Thymus (tissue), 11 donors: ENCODE measurements around the gene ISG15. TPM values are rescaled to one million over a fixed set of nuclear protein-coding genes. Genes with fewer than 3 reads are reported as not detected.
"Not testable (repeated sequence)": the region's sequence is repeated elsewhere in the genome, so short reads cannot be mapped to it uniquely, and the experiment has no call there.

Experiments
- DNase-seq, 9 donors: peaks; one replicate each; pipeline ENCODE4 v3.0.0-alpha.2; 2013; ENCODE audit warnings: low spot score in 9 of 9, low read depth in 6 of 9, missing footprints in 1 of 9
- H3K27ac ChIP-seq, 2 donors: one replicate each; pipeline ENCODE4 v1.5.1; 2013; ENCODE audit warnings: control low read depth in 1 of 2, low read depth in 1 of 2, low read length in 1 of 2, mild to moderate bottlenecking in 1 of 2, moderate library complexity in 1 of 2
- H3K27me3 ChIP-seq, 2 donors: one replicate each; pipeline ENCODE4 v1.5.1; 2013; ENCODE audit warnings: low read length in 1 of 2; ENCODE audit not compliant: control insufficient read depth in 2 of 2, insufficient read depth in 1 of 2
- H3K36me3 ChIP-seq, 2 donors: one replicate each; pipeline ENCODE4 v1.5.1; 2013; ENCODE audit warnings: low read length in 1 of 2, mild to moderate bottlenecking in 1 of 2, moderate library complexity in 1 of 2; ENCODE audit not compliant: control insufficient read depth in 2 of 2, insufficient read depth in 2 of 2
- H3K4me1 ChIP-seq, 2 donors: one replicate each; pipeline ENCODE4 v1.5.1; 2013; ENCODE audit warnings: low read length in 2 of 2; ENCODE audit not compliant: control insufficient read depth in 2 of 2, insufficient read depth in 2 of 2
- H3K4me3 ChIP-seq, 2 donors: one replicate each; pipeline ENCODE4 v1.5.1; 2013; ENCODE audit warnings: low read length in 2 of 2, control low read depth in 1 of 2, mild to moderate bottlenecking in 1 of 2
- H3K9me3 ChIP-seq, 2 donors: one replicate each; pipeline ENCODE4 v1.5.1; 2013; ENCODE audit warnings: low read length in 1 of 2, mild to moderate bottlenecking in 1 of 2; ENCODE audit not compliant: control insufficient read depth in 2 of 2, insufficient read depth in 1 of 2
- WGBS: extraction: QIAGEN DNeasy Blood & Tissue Kit; methylation state at CpG from one replicate; pipeline ENCODE4 v1.1.7; 2013; 5-methylcytosine and 5-hydroxymethylcytosine counted together
- polyA plus RNA-seq: library from polyadenylated mRNA; stranded (reverse); fragments of 200-250 nt; gene quantifications from one replicate; pipeline ENCODE4 v1.2.3, GENCODE V29; 2013
- total RNA-seq: library from RNA; stranded (reverse); fragments of 120-200 nt; gene quantifications from one replicate; pipeline ENCODE4 v1.2.4, GENCODE V29; 2013
- donor health status: healthy.

The ISG15 gene
- total and polyA plus RNA-seq, 2 donors: 285 to 338 TPM

GRCh38 chr1:1013922-1014648 lies 788 bp downstream of the ISG15 start:
- no peaks in the 10 kb centered on the region for H3K27me3 ChIP-seq
- peaks cover 14 to 32% of the 10 kb centered on the region in 2 donors for H3K4me1 ChIP-seq
- H3K9me3 ChIP-seq: peaks cover 0 to 15% of the 10 kb centered on the region in 2 donors
- peak overlapping the region; percentile 63 to 85 for H3K4me3 ChIP-seq
- peak in 2 of 9 donors; percentile 64 to 81 for DNase-seq
- H3K36me3 ChIP-seq: no peaks in the 10 kb centered on the region
- WGBS: 84% methylated on average over 41 of the region's 41 CpGs
- peak overlapping the region; percentile 89 to 98 for H3K27ac ChIP-seq

- Histone ChIP-seq H3K27me3 (peaks cover under 1 to 1% of the 10 kb centered on the region in 2 donors), H3K36me3 (no peaks in the 10 kb centered on the region), H3K9me3 (peaks cover 0 to 16% of the 10 kb centered on the region in 2 donors), H3K4me3 (peak overlapping the region in 1 of 2 donors; percentile 85), H3K27ac (peak overlapping the region; percentile 61 to 98), H3K4me1 (peaks cover 14 to 34% of the 10 kb centered on the region in 2 donors)
- 74% methylated on average over 20 of the region's 20 CpGs for WGBS
- peak in 1 of 9 donors; percentile 42 for DNase-seq
These were observed 1.7 kb downstream of the ISG15 start for GRCh38 chr1:1014799-1015681.

- H3K4me3 ChIP-seq, DNase-seq, H3K36me3 ChIP-seq, H3K27ac ChIP-seq: not testable (repeated sequence)
- WGBS: 80% methylated on average over 17 of the region's 17 CpGs
- peaks cover 0 to 20% of the 10 kb centered on the region in 2 donors for H3K9me3 ChIP-seq
- H3K27me3 ChIP-seq: peaks cover 26% of the 10 kb centered on the region in 2 donors
- H3K4me1 ChIP-seq: peaks cover 21 to 42% of the 10 kb centered on the region in 2 donors
These were observed 4.4 kb downstream of the ISG15 start for GRCh38 chr1:1017397-1018320.

- H3K4me1 ChIP-seq: peaks cover 21 to 40% of the 10 kb centered on the region in 2 donors
- not testable (repeated sequence) for H3K27ac ChIP-seq, H3K4me3 ChIP-seq, DNase-seq, H3K36me3 ChIP-seq
- 98% methylated on average over 26 of the region's 26 CpGs for WGBS
- peaks cover 0 to 18% of the 10 kb centered on the region in 2 donors for H3K9me3 ChIP-seq
- H3K27me3 ChIP-seq: peaks cover 26 to 33% of the 10 kb centered on the region in 2 donors
These were observed 5.0 kb downstream of the ISG15 start for GRCh38 chr1:1018321-1018685.

- Histone ChIP-seq H3K4me3 (peak overlapping the region; percentile 13 to 90), H3K27me3 (peaks cover 28 to 41% of the 10 kb centered on the region in 2 donors), H3K27ac (peak overlapping the region in 1 of 2 donors; percentile 85), H3K9me3 (peaks cover 0 to 13% of the 10 kb centered on the region in 2 donors), H3K4me1 (peaks cover 13 to 31% of the 10 kb centered on the region in 2 donors), H3K36me3 (no peaks in the 10 kb centered on the region)
- 4% methylated on average over 80 of the region's 91 CpGs for WGBS
- DNase-seq: peak in 3 of 9 donors; percentile 71 to 82 (median 74)
These were observed 6.1 kb downstream of the ISG15 start for GRCh38 chr1:1019122-1019999.

- under 1% methylated on average over 53 of the region's 58 CpGs for WGBS
- no peak for DNase-seq
These were observed 6.7 kb downstream of the ISG15 start, which contains the start of gene AGRN for GRCh38 chr1:1020000-1020404. AGRN (plus strand) TSS chr1:1020120; CDS start chr1:1020173, 53 bp downstream.

GRCh38 chr1:1020415-1021009 lies 7.2 kb downstream of the ISG15 start:
- Histone ChIP-seq H3K9me3 (peaks cover 0 to 7% of the 10 kb centered on the region in 2 donors), H3K36me3 (no peaks in the 10 kb centered on the region), H3K4me1 (peaks cover 9 to 23% of the 10 kb centered on the region in 2 donors), H3K27ac (peak overlapping the region in 1 of 2 donors; percentile 26), H3K27me3 (peaks cover 28 to 45% of the 10 kb centered on the region in 2 donors), H3K4me3 (peak overlapping the region; percentile 8 to 90)
- under 1% methylated on average over 59 of the region's 59 CpGs for WGBS
- DNase-seq: no peak

More at GRCh38 chr1:1020000-1020404, 6.7 kb downstream of the ISG15 start, which contains the start of gene AGRN:
- Histone ChIP-seq H3K4me1 (peaks cover 9 to 28% of the 10 kb centered on the region in 2 donors), H3K4me3 (peak within 1 kb of the TSS; percentile 13 to 90), H3K9me3 (peaks cover 0 to 12% of the 10 kb centered on the region in 2 donors), H3K36me3 (no peaks in the 10 kb centered on the region), H3K27me3 (peaks cover 28 to 45% of the 10 kb centered on the region in 2 donors), H3K27ac (peak within 1 kb of the TSS in 1 of 2 donors; percentile 85)
